Measurements from ENCODE around the gene PRKCA.

PRKCA gene

DNA sequence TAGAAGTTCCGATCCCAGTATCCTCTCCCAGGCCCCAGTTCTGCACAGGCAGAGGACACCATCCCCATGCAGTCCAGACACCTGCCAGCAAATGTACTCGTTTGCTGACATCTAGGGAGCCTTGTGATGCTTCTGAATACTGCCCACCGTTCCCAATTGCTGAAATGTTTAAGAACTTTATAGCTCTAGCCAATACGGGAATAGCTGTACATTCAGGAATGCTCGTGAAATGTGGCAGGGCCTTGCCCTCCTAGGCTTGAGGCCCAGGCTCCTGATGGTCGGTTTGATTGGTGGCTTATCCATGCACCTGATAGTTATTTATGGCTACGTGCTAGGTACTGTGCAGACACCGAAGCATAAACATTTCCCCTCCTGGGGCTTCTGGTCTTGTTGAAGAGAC, 255.5 kb downstream of the PRKCA start:
- no peak for DNase-seq

DNA sequence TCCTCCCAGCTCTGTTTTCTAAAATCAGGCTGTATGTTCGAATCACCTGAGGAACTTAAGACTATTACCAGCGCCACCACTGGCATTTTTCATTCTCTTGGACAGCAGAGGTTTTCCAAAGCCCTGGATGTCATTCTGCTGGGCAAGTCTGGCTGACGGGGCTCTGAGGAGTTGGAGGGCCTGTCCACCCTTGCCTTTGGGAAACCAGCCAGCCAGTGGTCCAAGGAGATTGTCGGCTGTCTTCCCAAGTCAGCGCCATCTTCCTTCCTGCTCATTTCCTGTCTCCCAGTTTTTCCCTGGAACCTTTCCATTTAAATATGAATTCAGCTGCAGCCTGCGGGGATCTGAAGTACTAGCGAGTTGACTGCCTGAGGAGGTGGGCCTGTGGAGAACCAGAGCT, 258.3 kb downstream of the PRKCA start:
- DNase-seq: no peak

DNA sequence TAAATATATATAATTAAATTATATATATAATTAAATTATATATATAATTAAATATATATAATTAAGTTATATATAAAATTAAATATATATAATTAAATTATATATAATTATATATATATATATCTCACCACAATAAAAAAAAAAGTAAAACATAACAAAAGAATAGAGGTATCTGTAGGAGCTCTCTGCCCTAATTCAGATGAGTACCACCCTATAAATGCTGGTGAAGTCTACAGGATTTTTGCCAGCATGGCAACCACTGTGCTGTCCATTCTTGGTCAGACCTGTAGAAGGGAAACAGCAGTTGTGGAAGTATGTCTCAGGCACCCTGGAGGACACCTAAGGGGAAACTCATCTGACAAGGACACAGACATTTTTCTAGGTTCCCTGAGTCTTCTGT, 259.7 kb downstream of the PRKCA start:
- DNase-seq: no peak

DNA sequence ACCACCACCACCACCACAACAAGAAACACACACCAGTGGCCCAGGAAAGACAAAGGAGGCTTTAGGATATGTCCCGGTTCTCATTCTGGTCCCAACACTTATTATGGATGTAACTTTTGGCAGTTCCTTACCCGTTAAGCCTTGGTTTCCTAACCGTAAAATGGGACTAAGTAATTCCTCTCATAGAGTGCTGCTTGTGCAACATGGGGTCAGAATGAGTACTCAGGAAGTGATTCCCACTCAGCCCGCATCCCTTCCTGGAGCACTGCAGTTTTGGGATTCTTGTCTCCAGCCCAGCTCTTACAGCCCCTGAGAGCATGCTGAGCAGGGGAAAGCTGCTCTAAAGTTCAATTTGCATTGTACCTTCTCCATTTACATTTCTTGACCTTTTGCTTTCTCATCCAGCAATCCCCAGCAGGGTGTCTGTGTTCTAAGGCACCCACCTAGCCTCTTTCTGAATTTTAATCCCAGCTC, 262.6 kb downstream of the PRKCA start:
- no peak for DNase-seq

DNA sequence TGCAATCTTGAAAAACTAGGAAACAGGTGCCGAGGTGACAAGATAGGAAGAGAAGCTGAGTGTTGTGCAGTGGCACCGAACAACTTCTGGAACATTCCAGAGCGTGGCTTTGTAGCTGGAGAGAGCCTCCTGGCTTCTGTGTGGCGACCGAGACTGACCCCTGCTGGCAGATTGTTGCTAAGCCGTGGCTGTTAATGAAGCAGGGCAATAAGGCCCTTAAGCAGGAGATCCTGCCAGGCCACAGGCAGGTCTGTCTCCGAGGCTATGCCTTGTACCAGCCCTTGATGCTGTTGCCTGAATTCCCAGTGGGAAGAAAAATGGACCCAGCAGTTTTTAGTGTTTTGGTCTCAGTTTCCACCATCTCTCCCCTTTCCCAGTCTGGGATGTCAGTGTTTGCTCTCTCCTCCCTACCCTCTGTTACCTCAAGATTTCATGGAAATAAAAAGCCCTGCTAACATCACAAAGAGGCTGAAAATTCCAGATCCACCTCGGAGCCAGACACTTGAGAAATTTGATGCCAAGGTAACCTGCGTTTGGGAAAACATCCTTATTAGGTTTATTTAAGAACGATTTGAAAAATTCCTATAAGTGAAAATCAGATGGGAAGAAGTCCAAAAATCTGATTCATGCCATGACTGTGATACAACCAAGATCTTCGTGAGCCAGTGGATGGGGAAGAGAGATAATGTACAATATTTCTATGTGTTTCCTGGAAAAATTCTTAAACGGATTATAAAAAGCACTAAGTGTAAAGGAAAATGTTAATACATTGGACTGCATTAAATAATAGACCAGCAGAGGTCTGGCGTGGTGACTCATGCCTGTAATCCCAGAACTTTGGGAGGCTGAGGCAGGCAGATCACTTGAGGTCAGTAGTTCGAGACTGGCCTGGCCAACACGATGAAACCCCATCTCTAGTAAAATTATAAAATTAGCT, 265.1 kb downstream of the PRKCA start:
- peak; percentile 82 for DNase-seq

DNA sequence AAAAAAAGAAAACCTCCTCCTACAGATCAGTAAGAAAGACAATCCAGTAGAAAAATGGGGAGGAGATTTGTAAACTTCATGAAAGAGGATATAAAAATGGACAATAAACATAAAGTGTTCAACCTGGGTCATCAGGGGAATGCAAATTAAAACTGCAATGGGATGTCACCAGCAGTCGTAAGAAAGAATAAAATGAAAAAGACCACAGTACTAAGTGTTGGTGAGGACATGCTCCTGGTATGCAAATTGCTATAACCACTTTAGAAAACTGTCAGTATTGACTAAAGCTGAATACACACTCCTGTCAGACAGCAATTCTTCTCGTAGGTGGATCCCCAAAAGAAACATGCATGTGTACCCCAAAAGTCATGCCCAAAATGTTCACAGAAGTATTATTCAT, 267.2 kb downstream of the PRKCA start:
- DNase-seq: no peak

DNA sequence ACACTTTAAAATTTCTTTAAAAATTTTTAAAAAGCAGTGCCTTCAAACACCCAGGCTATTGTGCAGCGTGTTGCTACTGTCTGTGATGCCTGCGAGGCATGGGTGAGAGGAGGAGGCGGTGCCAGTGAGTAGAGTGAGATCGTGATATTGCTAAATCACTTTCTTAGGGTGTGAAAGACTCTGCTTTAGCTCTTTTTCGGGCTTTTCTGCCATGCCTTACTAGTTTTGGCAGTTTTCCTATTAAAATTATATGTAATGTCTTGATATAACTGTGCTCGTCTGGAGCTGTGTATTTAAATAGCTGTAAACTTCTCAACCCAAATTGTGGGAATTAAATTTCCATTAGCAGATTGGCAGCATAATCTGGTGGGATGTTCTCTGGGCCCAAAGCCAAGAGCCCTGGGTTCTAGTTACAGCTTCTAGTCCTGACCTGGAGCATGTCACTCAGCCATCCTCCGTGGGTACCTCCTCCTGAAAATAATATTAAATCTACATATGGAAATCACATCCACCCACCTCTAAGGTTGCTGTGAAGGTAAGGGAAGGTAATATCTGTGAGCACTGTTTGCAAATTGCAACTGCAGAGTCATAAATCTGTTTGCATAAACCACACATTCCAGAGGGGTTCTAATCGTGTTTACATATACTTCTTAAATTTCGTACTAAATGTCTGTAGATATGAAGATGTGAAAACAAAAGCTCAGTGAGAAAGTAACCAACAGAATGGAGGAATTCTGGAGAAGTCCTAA, 268.2 kb downstream of the PRKCA start:
- DNase-seq: no peak

DNA sequence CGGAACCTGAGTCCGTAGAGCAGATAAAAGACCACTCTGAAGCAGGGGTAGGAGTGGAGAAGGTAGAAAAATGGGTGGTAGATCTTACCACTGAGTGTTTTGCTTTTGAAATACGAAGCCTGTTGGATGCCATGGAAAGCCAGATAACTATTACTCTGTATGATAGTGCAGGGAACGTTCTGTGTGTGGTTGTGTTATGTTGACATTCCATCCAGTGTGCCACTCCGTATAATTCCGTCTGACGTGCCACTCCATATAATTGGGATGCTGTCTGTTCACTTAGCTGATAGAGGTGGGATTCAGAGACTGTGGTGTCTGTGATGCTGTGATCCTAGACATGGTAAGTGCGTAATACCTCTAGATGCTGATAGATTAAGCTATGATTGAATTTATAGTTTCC, 269.3 kb downstream of the PRKCA start:
- DNase-seq: no peak

DNA sequence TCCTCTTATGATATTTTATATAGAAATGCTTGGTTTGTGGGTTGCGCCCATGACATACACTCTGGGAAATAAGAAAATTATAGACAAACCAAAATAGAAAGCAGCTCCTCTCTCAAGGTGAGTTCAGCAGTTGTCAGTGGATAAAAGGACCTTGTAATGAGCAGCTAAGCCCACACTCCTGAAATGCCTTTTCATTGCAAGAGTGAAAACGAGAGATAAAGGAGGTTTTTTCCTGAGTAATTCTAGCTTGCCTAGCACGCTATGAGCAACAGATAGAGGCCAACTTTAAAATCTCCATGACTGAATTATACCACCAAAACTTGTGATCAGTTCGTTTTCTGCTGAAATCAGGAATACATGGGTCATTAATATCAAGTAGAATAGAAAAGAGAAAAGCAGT, 270.7 kb downstream of the PRKCA start:
- DNase-seq: no peak

DNA sequence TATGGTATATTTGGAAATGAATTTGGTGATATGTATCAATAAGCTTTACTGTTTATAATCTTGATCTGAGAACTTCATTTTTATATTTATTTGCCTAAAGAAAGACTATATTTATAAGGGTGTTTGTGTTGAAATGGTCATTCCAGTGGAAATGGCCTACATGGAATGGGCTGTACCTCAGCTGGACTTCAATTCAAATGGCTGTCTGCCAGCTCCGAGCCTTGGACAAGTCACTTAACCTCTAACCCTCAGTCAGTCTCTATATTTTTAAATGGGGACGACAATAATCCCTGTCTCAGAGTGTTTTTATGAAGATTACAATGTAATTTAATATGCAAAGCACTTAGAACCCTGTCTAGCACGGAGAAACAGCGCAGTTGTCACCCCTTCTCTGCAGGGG, 271.7 kb downstream of the PRKCA start:
- no peak for DNase-seq

DNA sequence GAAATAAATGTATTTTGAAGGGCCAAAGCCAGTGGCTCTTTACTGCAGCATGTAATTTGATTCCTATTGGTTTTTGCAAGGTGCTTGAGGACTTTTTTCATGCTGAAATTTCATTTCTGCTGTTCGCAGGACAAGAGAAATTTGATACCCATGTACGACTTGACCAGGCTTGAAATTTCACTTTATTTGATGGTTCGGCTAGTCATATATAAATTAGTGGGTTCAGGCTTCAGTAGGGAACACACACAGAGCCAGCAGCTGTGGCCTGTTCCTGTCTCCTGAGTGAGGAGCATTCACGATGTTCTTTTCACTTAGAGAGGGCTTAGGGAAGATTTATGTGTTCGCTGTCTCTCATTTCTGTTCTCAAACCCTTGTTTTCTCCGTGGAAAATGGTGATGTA, 274.1 kb downstream of the PRKCA start:
- no peak for DNase-seq

DNA sequence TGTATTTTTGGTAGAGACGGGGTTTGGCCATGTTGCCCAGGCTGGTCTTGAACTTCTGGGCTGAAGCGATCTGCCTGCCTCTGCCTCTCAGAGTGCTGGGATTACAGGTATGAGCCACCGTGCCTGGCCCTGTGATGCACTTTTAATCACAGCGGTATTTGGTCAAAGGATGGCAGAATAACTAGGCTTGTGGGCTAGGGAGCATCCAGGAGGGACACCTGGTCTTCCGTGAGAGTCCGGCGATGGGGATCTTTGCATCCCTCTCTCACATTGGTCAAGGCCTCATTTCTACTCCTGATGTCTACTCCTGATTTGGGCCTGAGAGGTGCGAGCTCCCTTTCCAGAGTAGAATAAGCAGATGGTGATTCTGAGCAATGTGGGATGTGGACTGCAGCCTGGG, 274.6 kb downstream of the PRKCA start:
- no peak for DNase-seq

DNA sequence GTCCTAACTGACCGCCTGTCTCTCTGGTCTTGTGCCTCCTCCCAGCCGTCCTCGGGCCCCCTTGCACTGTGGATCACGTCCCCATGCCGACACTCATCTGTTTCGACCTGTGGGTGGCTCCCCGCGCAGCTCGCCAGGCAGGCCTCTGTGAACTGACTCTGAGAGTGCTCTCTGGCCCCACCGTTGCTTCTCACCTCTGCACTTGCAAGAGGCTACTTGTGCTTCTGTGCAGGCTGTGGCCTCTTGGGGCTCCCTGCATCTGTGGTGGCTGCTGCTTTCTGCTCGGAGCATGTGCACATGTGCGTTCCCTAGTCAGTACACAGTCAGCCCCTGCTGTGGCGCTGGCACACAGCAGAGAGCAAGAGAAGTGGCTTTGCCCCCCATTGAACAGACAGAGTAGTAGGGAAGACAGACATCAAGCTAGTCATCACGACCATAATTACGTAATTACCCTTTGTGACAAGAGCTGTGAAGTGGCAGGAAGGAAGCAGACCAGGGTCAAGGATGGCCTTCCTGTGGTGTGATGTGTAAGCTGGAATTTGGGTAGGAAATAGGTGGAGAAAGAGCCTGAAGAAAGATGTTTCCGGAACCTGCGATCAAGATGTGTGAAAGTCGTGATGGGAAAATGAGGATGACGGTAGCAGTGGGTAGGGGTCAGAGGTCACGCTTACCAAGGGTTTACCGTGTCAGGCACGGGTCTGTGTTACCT, 276.5 kb downstream of the PRKCA start:
- no peak for DNase-seq

DNA sequence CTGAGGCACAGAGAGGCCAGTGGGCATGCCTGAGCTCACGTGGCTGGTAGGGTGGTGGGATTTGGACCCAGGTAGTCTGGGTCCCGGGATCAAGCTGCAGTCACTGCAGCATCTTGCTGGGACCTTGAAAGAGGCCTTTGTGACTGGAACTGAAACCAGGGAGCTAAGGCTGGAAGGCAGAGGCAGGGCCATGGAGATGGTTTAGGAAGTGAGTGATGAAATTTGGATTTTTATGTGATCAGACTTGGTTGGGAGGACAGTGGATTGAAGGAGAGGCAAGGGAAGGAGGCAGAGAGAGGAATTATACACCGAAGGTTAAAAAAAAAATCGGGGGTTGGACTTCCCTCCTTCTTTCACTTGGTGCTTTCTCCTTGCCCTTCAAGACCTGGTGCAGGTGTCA, 277.1 kb downstream of the PRKCA start:
- DNase-seq: no peak

DNA sequence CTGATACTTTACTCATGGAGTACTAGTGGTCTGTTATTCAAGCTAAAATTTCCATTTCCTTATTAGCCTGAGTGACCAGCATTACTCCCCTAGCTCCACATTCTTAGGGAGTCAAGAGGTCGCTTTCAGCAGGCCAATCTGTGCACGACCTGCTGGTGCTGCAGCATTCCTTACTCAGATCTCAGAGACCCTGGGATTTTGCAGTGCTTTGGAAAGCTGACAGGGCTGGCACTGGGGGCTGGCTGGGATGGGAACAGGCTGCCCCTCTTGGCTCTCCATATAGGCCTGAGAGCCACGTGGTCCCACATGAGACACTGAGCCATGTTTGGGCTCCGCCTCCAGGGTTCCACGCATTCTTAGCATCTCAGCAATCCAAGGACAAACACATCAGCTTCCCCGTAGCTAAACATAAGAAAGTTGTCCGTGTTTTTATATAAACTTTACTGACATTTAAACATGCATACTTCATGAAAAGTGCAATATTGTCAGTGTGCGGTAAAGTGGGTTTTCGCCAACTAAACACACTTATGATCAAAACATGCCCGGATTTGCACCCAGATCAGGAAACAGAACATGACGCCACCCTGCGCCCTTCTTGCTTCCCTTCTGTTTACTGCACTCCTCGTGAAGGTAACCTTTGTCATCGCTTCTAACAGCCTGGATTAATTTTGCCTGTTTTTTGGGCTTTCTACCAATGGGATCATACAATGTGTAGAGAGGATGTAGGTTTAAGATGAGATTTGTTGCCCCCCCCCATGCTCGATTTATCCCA, 278.0 kb downstream of the PRKCA start:
- peak; percentile 34 for DNase-seq

DNA sequence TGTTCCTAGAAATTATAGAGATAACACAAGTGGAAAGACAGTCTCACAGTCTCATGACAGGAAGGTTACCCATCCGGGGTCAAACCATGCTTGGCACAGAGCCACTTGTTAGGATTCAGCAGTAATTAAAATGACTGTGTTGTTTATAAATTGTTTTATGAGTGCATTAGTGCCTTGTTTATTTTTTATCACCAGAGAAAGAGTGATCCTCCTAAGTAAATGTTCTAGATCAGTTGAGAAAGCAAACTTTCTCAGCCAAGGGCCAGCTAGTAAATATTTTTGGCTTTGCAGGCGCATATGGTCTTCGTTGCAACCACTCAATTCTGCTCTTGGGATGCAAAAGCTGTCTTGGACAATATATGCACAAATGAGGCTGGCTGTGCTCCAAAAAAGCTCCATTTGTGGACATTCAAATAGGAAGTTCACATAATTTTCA, 278.6 kb downstream of the PRKCA start:
- no peak for DNase-seq

DNA sequence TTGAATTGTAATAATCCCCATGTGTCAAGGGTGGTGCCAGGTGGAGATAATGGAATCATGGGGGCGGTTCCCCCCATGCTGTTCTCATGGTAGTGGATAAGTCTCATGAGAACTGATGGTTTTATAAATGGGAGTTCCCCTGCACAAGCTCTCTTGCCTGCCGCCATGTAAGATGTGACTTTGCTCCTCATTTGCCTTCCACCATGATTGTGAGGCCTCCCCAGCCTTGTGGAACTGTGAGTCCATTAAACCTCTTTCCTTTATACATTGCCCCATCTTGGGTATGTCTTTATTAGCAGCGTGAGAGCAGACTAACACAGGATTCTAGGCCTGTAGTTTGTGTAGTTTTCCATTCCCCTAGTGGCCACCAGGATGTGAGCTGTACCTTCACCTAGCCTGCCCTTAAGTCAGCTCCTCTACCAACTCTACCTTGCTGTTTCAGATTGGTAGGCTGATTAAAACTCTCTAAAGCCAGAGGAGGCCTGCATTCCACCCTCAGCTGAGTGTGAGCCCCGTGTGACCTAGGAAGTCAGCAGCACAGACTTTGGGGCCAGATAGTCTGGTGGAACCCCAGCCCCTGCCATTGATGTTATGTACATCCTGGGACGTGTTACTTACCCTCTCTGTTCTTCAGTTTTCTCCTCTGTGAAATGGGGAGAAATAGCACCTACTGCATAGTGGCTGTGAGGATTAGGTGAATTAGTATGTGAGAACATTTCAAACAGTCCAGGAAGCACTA, 280.1 kb downstream of the PRKCA start:
- DNase-seq: no peak

DNA sequence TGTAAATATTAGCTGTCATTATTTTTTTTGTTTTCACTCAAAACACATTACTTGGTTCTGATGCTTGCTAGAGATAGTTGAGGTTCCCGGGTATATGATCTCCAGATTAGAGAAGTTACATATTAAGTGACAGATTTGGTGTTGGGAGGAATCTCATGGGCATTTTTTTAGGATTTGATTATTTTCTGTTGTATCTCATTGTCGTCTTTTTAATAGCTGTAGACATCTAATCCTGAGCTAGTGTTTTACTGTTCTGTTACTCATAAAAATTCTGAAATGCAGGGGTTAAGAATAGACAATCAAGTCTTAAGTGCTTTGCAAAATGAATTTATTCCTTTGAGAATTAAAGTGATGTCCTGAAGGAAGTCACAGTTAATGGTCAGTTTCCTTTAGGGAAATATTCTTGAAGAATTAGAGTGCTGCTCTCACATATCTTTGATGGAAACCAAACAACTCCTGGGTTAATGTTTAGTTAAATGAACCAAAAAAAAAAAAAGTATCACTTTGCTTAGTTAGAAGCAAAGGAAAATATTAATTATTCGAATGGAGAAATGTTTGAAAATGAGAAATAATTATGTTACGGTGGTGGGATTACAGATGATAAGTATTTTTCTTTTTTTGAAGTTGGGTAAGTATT, 280.8 kb downstream of the PRKCA start:
- peak; percentile 12 for DNase-seq

DNA sequence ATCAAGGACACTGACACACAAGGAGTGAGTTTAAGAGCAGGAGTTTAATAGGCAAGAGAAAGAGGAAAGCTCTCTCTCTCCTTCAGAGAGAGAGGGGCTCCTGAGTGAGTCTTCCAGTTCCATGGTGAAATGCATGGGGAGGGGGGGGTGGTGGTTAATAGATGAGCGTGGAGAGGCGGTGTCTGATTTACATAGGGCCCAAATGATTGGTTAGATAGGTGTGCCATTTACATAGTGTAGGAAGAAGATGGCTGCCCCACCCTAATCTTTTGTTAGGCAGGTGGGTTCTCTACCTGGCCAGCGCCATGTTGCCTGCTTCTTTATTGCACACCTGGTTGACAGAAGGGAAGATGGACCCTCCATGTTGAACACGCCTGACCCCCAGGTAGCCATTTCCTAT, 282.5 kb downstream of the PRKCA start:
- DNase-seq: no peak

DNA sequence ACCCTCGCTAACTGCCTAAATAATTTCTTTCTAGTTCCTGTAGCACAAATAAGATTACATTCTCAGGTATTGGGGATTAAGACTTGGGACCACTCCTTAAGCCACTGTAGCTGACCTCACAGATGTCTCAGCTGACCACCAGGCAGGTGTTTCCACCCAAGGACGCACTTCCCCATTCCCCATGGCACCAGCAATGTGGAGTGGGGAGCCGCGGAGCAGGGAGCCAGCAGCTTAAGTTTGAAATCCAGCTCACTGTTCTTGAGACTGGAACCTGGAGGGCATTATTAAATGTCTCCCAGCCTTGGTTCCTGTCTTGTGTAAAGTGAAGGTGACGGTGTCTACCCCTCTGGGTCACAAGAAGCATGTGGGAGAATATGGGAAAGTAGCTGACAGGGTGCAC, 283.1 kb downstream of the PRKCA start:
- no peak for DNase-seq

DNA sequence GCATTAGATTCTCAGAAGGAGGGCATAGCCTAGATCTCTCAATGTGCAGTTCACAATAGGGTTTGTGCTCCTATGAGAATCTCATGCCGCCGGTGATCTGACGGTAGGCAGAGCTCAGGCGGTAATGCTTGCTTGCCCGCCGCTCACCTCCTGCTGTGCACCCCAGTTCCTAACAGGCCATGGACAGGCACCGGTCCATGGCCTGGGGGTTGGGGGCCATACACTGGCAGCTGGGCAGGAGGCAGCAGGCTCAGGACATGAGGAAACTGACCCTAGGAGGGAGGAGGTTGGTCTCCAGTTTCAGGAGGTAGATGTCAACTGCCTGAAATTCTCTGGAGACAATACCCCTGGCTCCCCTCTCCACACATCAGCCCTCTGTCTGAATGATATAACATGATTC, 287.5 kb downstream of the PRKCA start:
- no peak for DNase-seq
